ENCODE data around the gene TNS1.

The TNS1 gene

GRCh38 chr2:217941886-217942728 is 60.7 kb downstream of the TNS1 start:
- DNase-seq: no peak

GRCh38 chr2:217941339-217941738 is 61.5 kb downstream of the TNS1 start:
- no peak for DNase-seq

- no peak for DNase-seq
Measured at GRCh38 chr2:217940261-217941220, 62.3 kb downstream of the TNS1 start.

- no peak for DNase-seq
Measured at GRCh38 chr2:217939629-217940245, 63.1 kb downstream of the TNS1 start.

GRCh38 chr2:217939220-217939619 is 63.6 kb downstream of the TNS1 start:
- DNase-seq: no peak

- no peak for DNase-seq
Measured at GRCh38 chr2:217938036-217938435, 64.8 kb downstream of the TNS1 start.

GRCh38 chr2:217937446-217937845 is 65.3 kb downstream of the TNS1 start:
- DNase-seq: no peak

- DNase-seq: no peak
Measured at GRCh38 chr2:217936952-217937351, 65.8 kb downstream of the TNS1 start.

GRCh38 chr2:217935901-217936684 is 66.7 kb downstream of the TNS1 start:
- no peak for DNase-seq

- DNase-seq: no peak
Measured at GRCh38 chr2:217935235-217935879, 67.4 kb downstream of the TNS1 start.

- DNase-seq: peak; percentile 71 to 76
Measured at GRCh38 chr2:217934321-217935131, 68.3 kb downstream of the TNS1 start.

- DNase-seq: no peak
Measured at GRCh38 chr2:217933617-217933993, 69.2 kb downstream of the TNS1 start.

GRCh38 chr2:217932803-217933616 is 69.8 kb downstream of the TNS1 start:
- DNase-seq: no peak

GRCh38 chr2:217931846-217932560 is 70.8 kb downstream of the TNS1 start:
- no peak for DNase-seq

- no peak for DNase-seq
Measured at GRCh38 chr2:217930761-217931563, 71.8 kb downstream of the TNS1 start.

GRCh38 chr2:217929757-217930707 is 72.8 kb downstream of the TNS1 start:
- no peak for DNase-seq

GRCh38 chr2:217929272-217929671 is 73.5 kb downstream of the TNS1 start:
- DNase-seq: no peak

Measured in Kasumi-1 (cell line).